ENCODE measurements around the gene AOPEP. TPM values are rescaled to one million over a fixed set of nuclear protein-coding genes. Genes with fewer than 3 reads are reported as not detected.

Gene AOPEP
- total RNA-seq, 1 experiment from 2014 or later, result 14.4 TPM

GRCh38 chr9:95044731-95045508 lies 318.4 kb downstream of the AOPEP start (continued):
- TF ChIP-seq PRDM15 (CRISPR knock-in tag; IDR thresholded peaks at IDR 0.05) (peak; percentile 74), ZNF512 (CRISPR knock-in tag; IDR thresholded peaks at IDR 0.05; ENCODE audit: borderline replicate concordance) (no peak), CTCF (IDR thresholded peaks at IDR 0.05) (peak; percentile 52), ZNF671 (CRISPR knock-in tag; IDR thresholded peaks at IDR 0.05) (no peak), ESRRA (CRISPR knock-in tag; IDR thresholded peaks at IDR 0.05; ENCODE audit: borderline replicate concordance) (peak; percentile 90; the same call in 1 of the 2 replicates), HMGA2 (CRISPR knock-in tag; IDR thresholded peaks at IDR 0.05) (no peak), CBFB (CRISPR knock-in tag; IDR thresholded peaks at IDR 0.05; ENCODE audit: low read depth) (0 out of 2 replicates have a peak, but pooled peaks have one; percentile 68), ZNF138 (CRISPR knock-in tag; conservative IDR thresholded peaks at IDR 0.05) (no peak; the same call in 1 of the 2 replicates), GTF2I (CRISPR knock-in tag; conservative IDR thresholded peaks at IDR 0.05) (no peak), CREM (CRISPR knock-in tag; IDR thresholded peaks at IDR 0.05) (no peak), FOXK1 (CRISPR knock-in tag; IDR thresholded peaks at IDR 0.05) (peak; percentile 39; the same call in 1 of the 2 replicates), RORB (CRISPR knock-in tag; IDR thresholded peaks at IDR 0.05) (no peak), ZNF423 (CRISPR knock-in tag; IDR thresholded peaks at IDR 0.05) (peak; percentile 63), TEAD4 (CRISPR knock-in tag; IDR thresholded peaks at IDR 0.05) (no peak)
- TF ChIP-seq, protein P1, sequence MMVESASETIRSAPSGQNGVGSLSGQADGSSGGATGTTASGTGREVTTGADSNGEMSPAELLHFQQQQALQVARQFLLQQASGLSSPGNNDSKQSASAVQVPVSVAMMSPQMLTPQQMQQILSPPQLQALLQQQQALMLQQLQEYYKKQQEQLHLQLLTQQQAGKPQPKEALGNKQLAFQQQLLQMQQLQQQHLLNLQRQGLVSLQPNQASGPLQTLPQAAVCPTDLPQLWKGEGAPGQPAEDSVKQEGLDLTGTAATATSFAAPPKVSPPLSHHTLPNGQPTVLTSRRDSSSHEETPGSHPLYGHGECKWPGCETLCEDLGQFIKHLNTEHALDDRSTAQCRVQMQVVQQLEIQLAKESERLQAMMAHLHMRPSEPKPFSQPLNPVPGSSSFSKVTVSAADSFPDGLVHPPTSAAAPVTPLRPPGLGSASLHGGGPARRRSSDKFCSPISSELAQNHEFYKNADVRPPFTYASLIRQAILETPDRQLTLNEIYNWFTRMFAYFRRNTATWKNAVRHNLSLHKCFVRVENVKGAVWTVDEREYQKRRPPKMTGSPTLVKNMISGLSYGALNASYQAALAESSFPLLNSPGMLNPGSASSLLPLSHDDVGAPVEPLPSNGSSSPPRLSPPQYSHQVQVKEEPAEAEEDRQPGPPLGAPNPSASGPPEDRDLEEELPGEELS (CRISPR knock-in tag; IDR thresholded peaks at IDR 0.05), result no peak
- TF ChIP-seq, protein P2, sequence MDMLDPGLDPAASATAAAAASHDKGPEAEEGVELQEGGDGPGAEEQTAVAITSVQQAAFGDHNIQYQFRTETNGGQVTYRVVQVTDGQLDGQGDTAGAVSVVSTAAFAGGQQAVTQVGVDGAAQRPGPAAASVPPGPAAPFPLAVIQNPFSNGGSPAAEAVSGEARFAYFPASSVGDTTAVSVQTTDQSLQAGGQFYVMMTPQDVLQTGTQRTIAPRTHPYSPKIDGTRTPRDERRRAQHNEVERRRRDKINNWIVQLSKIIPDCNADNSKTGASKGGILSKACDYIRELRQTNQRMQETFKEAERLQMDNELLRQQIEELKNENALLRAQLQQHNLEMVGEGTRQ (CRISPR knock-in tag; IDR thresholded peaks at IDR 0.05), result peak; percentile 47
- TF ChIP-seq, protein P3, sequence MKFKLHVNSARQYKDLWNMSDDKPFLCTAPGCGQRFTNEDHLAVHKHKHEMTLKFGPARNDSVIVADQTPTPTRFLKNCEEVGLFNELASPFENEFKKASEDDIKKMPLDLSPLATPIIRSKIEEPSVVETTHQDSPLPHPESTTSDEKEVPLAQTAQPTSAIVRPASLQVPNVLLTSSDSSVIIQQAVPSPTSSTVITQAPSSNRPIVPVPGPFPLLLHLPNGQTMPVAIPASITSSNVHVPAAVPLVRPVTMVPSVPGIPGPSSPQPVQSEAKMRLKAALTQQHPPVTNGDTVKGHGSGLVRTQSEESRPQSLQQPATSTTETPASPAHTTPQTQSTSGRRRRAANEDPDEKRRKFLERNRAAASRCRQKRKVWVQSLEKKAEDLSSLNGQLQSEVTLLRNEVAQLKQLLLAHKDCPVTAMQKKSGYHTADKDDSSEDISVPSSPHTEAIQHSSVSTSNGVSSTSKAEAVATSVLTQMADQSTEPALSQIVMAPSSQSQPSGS (CRISPR knock-in tag; IDR thresholded peaks at IDR 0.05; ENCODE audit: borderline replicate concordance, low read depth), result no peak
- TF ChIP-seq, protein P4, sequence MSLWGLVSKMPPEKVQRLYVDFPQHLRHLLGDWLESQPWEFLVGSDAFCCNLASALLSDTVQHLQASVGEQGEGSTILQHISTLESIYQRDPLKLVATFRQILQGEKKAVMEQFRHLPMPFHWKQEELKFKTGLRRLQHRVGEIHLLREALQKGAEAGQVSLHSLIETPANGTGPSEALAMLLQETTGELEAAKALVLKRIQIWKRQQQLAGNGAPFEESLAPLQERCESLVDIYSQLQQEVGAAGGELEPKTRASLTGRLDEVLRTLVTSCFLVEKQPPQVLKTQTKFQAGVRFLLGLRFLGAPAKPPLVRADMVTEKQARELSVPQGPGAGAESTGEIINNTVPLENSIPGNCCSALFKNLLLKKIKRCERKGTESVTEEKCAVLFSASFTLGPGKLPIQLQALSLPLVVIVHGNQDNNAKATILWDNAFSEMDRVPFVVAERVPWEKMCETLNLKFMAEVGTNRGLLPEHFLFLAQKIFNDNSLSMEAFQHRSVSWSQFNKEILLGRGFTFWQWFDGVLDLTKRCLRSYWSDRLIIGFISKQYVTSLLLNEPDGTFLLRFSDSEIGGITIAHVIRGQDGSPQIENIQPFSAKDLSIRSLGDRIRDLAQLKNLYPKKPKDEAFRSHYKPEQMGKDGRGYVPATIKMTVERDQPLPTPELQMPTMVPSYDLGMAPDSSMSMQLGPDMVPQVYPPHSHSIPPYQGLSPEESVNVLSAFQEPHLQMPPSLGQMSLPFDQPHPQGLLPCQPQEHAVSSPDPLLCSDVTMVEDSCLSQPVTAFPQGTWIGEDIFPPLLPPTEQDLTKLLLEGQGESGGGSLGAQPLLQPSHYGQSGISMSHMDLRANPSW (CRISPR knock-in tag; conservative IDR thresholded peaks at IDR 0.05; ENCODE audit: low read depth), result no peak
- TF ChIP-seq, protein P5, sequence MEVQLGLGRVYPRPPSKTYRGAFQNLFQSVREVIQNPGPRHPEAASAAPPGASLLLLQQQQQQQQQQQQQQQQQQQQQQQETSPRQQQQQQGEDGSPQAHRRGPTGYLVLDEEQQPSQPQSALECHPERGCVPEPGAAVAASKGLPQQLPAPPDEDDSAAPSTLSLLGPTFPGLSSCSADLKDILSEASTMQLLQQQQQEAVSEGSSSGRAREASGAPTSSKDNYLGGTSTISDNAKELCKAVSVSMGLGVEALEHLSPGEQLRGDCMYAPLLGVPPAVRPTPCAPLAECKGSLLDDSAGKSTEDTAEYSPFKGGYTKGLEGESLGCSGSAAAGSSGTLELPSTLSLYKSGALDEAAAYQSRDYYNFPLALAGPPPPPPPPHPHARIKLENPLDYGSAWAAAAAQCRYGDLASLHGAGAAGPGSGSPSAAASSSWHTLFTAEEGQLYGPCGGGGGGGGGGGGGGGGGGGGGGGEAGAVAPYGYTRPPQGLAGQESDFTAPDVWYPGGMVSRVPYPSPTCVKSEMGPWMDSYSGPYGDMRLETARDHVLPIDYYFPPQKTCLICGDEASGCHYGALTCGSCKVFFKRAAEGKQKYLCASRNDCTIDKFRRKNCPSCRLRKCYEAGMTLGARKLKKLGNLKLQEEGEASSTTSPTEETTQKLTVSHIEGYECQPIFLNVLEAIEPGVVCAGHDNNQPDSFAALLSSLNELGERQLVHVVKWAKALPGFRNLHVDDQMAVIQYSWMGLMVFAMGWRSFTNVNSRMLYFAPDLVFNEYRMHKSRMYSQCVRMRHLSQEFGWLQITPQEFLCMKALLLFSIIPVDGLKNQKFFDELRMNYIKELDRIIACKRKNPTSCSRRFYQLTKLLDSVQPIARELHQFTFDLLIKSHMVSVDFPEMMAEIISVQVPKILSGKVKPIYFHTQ (CRISPR knock-in tag; IDR thresholded peaks at IDR 0.05), result no peak

Data from WTC11 (cell line).